Effector memory CD4-positive, alpha-beta T cell (primary cell): ENCODE results near the gene AADAT.
A peak's percentile ranks its signal among the peaks of the same experiment; 100 is the strongest.
"Not testable (repeated sequence)": the region's sequence is repeated elsewhere in the genome, so short reads cannot be mapped to it uniquely, and the experiment has no call there.

Experiments used
- DNase-seq, 3 donors: peaks; one replicate each; pipeline ENCODE4 v3.0.0-alpha.2; 2020
- H3K27ac ChIP-seq: 2 replicates; pipeline ENCODE4 v1.7.0; 2013; ENCODE audit warnings: mild to moderate bottlenecking, low read length, moderate library complexity; ENCODE audit not compliant: insufficient read depth, poor library complexity, severe bottlenecking
- H3K27me3 ChIP-seq: replicated peaks from 2 replicates; pipeline ENCODE4 v1.7.0; 2013; ENCODE audit warnings: mild to moderate bottlenecking, low read length; ENCODE audit not compliant: insufficient read depth, control insufficient read depth, poor library complexity, severe bottlenecking
- H3K36me3 ChIP-seq: 2 replicates; pipeline ENCODE4 v1.7.0; 2013; ENCODE audit warnings: mild to moderate bottlenecking, low read length, moderate library complexity; ENCODE audit not compliant: control insufficient read depth, insufficient read depth
- H3K4me1 ChIP-seq: 2 replicates; pipeline ENCODE4 v1.7.0; 2013; ENCODE audit warnings: low read length, mild to moderate bottlenecking; ENCODE audit not compliant: control insufficient read depth, insufficient read depth, poor library complexity, severe bottlenecking
- H3K4me3 ChIP-seq: 2 replicates; pipeline ENCODE4 v1.7.0; 2013; ENCODE audit warnings: low read length, low read depth, mild to moderate bottlenecking; ENCODE audit not compliant: insufficient read depth, poor library complexity, severe bottlenecking
- H3K9me3 ChIP-seq: 2 replicates; pipeline ENCODE4 v1.7.0; 2013; ENCODE audit warnings: mild to moderate bottlenecking, low read length, moderate library complexity; ENCODE audit not compliant: control insufficient read depth

Gene AADAT

GRCh38 chr4:170059421-170059820 lies 30.3 kb downstream of the AADAT start:
- Histone ChIP-seq H3K27ac (no peak overlapping the region), H3K4me3 (no peak overlapping the region), H3K9me3 (no peaks in the 10 kb centered on the region), H3K36me3 (no peaks in the 10 kb centered on the region), H3K4me1 (no peaks in the 10 kb centered on the region), H3K27me3 (no peaks in the 10 kb centered on the region)
- DNase-seq, result no peak

- Histone ChIP-seq H3K4me1 (no peaks in the 10 kb centered on the region), H3K27ac (no peak overlapping the region), H3K9me3 (no peaks in the 10 kb centered on the region), H3K27me3 (no peaks in the 10 kb centered on the region), H3K36me3 (no peaks in the 10 kb centered on the region), H3K4me3 (no peak overlapping the region)
- no peak for DNase-seq
Observed at GRCh38 chr4:170058826-170059225, 30.9 kb downstream of the AADAT start.

GRCh38 chr4:170057866-170058265 lies 31.9 kb downstream of the AADAT start:
- Histone ChIP-seq H3K27me3 (no peaks in the 10 kb centered on the region), H3K4me3 (no peak overlapping the region), H3K36me3 (no peaks in the 10 kb centered on the region), H3K27ac (no peak overlapping the region), H3K9me3 (no peaks in the 10 kb centered on the region), H3K4me1 (no peaks in the 10 kb centered on the region)
- DNase-seq, result no peak

- no peaks in the 10 kb centered on the region for H3K36me3 ChIP-seq
- no peaks in the 10 kb centered on the region for H3K4me1 ChIP-seq
- no peaks in the 10 kb centered on the region for H3K27me3 ChIP-seq
- no peaks in the 10 kb centered on the region for H3K9me3 ChIP-seq
- no peak overlapping the region for H3K4me3 ChIP-seq
- DNase-seq, result no peak
- H3K27ac ChIP-seq, result no peak overlapping the region
Observed at GRCh38 chr4:170052919-170053318, 36.8 kb downstream of the AADAT start.

- no peaks in the 10 kb centered on the region for H3K36me3 ChIP-seq
- no peaks in the 10 kb centered on the region for H3K4me1 ChIP-seq
- no peak for DNase-seq
- no peak overlapping the region for H3K4me3 ChIP-seq
- no peaks in the 10 kb centered on the region for H3K9me3 ChIP-seq
- no peak overlapping the region for H3K27ac ChIP-seq
- H3K27me3 ChIP-seq, result no peaks in the 10 kb centered on the region
Observed at GRCh38 chr4:170051402-170051801, 38.4 kb downstream of the AADAT start.

- Histone ChIP-seq H3K9me3 (no peaks in the 10 kb centered on the region), H3K36me3 (no peaks in the 10 kb centered on the region), H3K27me3 (no peaks in the 10 kb centered on the region), H3K27ac (no peak overlapping the region), H3K4me1 (no peaks in the 10 kb centered on the region), H3K4me3 (no peak overlapping the region)
- no peak for DNase-seq
Observed at GRCh38 chr4:170049766-170050165, 40.0 kb downstream of the AADAT start.

- H3K27ac ChIP-seq, result no peak overlapping the region
- H3K27me3 ChIP-seq, result no peaks in the 10 kb centered on the region
- no peaks in the 10 kb centered on the region for H3K4me1 ChIP-seq
- DNase-seq, result peak in 1 of 3 donors; percentile 37
- H3K9me3 ChIP-seq, result no peaks in the 10 kb centered on the region
- H3K36me3 ChIP-seq, result no peaks in the 10 kb centered on the region
- H3K4me3 ChIP-seq, result no peak overlapping the region
Observed at GRCh38 chr4:170047771-170048354, 41.9 kb downstream of the AADAT start.

GRCh38 chr4:170046156-170046555 lies 43.6 kb downstream of the AADAT start:
- H3K9me3 ChIP-seq, H3K4me1 ChIP-seq, H3K27ac ChIP-seq, H3K36me3 ChIP-seq, H3K4me3 ChIP-seq, DNase-seq, H3K27me3 ChIP-seq: not testable (repeated sequence)

- no peak for DNase-seq
- H3K4me3 ChIP-seq, result no peak overlapping the region
- H3K27me3 ChIP-seq, result no peaks in the 10 kb centered on the region
- H3K36me3 ChIP-seq, result no peaks in the 10 kb centered on the region
- H3K9me3 ChIP-seq, result no peaks in the 10 kb centered on the region
- no peak overlapping the region for H3K27ac ChIP-seq
- H3K4me1 ChIP-seq, result no peaks in the 10 kb centered on the region
Observed at GRCh38 chr4:170040031-170040680, 49.6 kb downstream of the AADAT start.

- Histone ChIP-seq H3K27me3 (no peaks in the 10 kb centered on the region), H3K27ac (no peak overlapping the region), H3K36me3 (no peaks in the 10 kb centered on the region), H3K4me1 (no peaks in the 10 kb centered on the region), H3K4me3 (no peak overlapping the region), H3K9me3 (no peaks in the 10 kb centered on the region)
- no peak for DNase-seq
Observed at GRCh38 chr4:170038769-170039168, 51.0 kb downstream of the AADAT start.
